ENCODE data around the gene EXOC6B.

Gene EXOC6B

GRCh38 chr2:72788756-72789155, 37.1 kb downstream of the EXOC6B start:
- no peak for DNase-seq (ENCODE audit: low read depth)

GRCh38 chr2:72785517-72785916, 40.3 kb downstream of the EXOC6B start:
- DNase-seq (ENCODE audit: low read depth) = no peak

GRCh38 chr2:72782520-72782919, 43.3 kb downstream of the EXOC6B start:
- DNase-seq (ENCODE audit: low read depth) = no peak

GRCh38 chr2:72781480-72781879, 44.4 kb downstream of the EXOC6B start:
- no peak for DNase-seq (ENCODE audit: low read depth)

- no peak for DNase-seq (ENCODE audit: low read depth)
Measured at GRCh38 chr2:72780477-72780876, 45.4 kb downstream of the EXOC6B start.

GRCh38 chr2:72779495-72779894, 46.3 kb downstream of the EXOC6B start:
- DNase-seq (ENCODE audit: low read depth) = no peak

- no peak for DNase-seq (ENCODE audit: low read depth)
Measured at GRCh38 chr2:72778410-72778809, 47.4 kb downstream of the EXOC6B start.

- peak; percentile 50 for DNase-seq (ENCODE audit: low read depth)
Measured at GRCh38 chr2:72770879-72771461, 54.9 kb downstream of the EXOC6B start.

GRCh38 chr2:72765997-72766609, 59.7 kb downstream of the EXOC6B start:
- DNase-seq (ENCODE audit: low read depth) = no peak

- no peak for DNase-seq (ENCODE audit: low read depth)
Measured at GRCh38 chr2:72762276-72762675, 63.6 kb downstream of the EXOC6B start.

GRCh38 chr2:72759755-72760154, 66.1 kb downstream of the EXOC6B start:
- DNase-seq (ENCODE audit: low read depth) = no peak

- no peak for DNase-seq (ENCODE audit: low read depth)
Measured at GRCh38 chr2:72757177-72757775, 68.6 kb downstream of the EXOC6B start.

- DNase-seq (ENCODE audit: low read depth) = no peak
Measured at GRCh38 chr2:72755647-72756423, 70.0 kb downstream of the EXOC6B start.

- no peak for DNase-seq (ENCODE audit: low read depth)
Measured at GRCh38 chr2:72754628-72755320, 71.1 kb downstream of the EXOC6B start.

GRCh38 chr2:72750977-72751639, 74.7 kb downstream of the EXOC6B start:
- DNase-seq (ENCODE audit: low read depth) = no peak

GRCh38 chr2:72750466-72750865, 75.4 kb downstream of the EXOC6B start:
- no peak for DNase-seq (ENCODE audit: low read depth)

GRCh38 chr2:72747344-72747743, 78.5 kb downstream of the EXOC6B start:
- no peak for DNase-seq (ENCODE audit: low read depth)

- DNase-seq (ENCODE audit: low read depth) = no peak
Measured at GRCh38 chr2:72745679-72746368, 80.0 kb downstream of the EXOC6B start.

GRCh38 chr2:72744049-72744448, 81.8 kb downstream of the EXOC6B start:
- no peak for DNase-seq (ENCODE audit: low read depth)

- no peak for DNase-seq (ENCODE audit: low read depth)
Measured at GRCh38 chr2:72743481-72743880, 82.4 kb downstream of the EXOC6B start.

- no peak for DNase-seq (ENCODE audit: low read depth)
Measured at GRCh38 chr2:72738096-72738495, 87.7 kb downstream of the EXOC6B start.

Measured in activated T-cell treated with anti-CD3 and anti-CD28 coated beads for 24 hours (primary cell).